ENCODE results near the gene EYS. TPM values are rescaled to one million over a fixed set of nuclear protein-coding genes. Genes with fewer than 3 reads are reported as not detected.

EYS gene
- total RNA-seq, 4 donors from 2014 or later: 0.15 TPM; not detected in 3

GRCh38 chr6:64238071-64238470 lies 1469.0 kb downstream of the EYS start:
- Histone ChIP-seq H3K27ac (no peak overlapping the region), H3K27me3 (no peaks in the 10 kb centered on the region), H3K4me1 (no peaks in the 10 kb centered on the region), H3K9me3 (peaks cover 0 to 11% (median 0%) of the 10 kb centered on the region in 3 donors), H3K4me3 (no peak overlapping the region), H3K36me3 (no peaks in the 10 kb centered on the region)
- 74 to 81% methylated on average over 3 of the region's 3 CpGs for WGBS, 2 donors (ENCODE audit: low coverage in 1 of 2)
- TF ChIP-seq POLR2AphosphoS5 (IDR thresholded peaks at IDR 0.05): no peak
- TF ChIP-seq POLR2A (IDR thresholded peaks at IDR 0.05): no peak
- no peak for TF ChIP-seq CTCF (IDR thresholded peaks at IDR 0.05)
- no peak for TF ChIP-seq EP300 (IDR thresholded peaks at IDR 0.05)
- no peak for ATAC-seq

- TF ChIP-seq POLR2A (IDR thresholded peaks at IDR 0.05): no peak
- TF ChIP-seq EP300 (IDR thresholded peaks at IDR 0.05): no peak
- Histone ChIP-seq H3K27me3 (no peaks in the 10 kb centered on the region), H3K4me3 (no peak overlapping the region), H3K9me3 (no peaks in the 10 kb centered on the region), H3K27ac (no peak overlapping the region), H3K36me3 (no peaks in the 10 kb centered on the region), H3K4me1 (no peaks in the 10 kb centered on the region)
- 50 to 53% methylated on average over 3 of the region's 3 CpGs for WGBS, 2 donors (ENCODE audit: low coverage in 1 of 2)
- ATAC-seq: no peak
Observed at GRCh38 chr6:64233746-64234145, 1473.3 kb downstream of the EYS start.

- TF ChIP-seq POLR2AphosphoS5 (IDR thresholded peaks at IDR 0.05) (no peak), POLR2A (IDR thresholded peaks at IDR 0.05) (no peak), CTCF (IDR thresholded peaks at IDR 0.05) (no peak), EP300 (IDR thresholded peaks at IDR 0.05) (no peak)
- Histone ChIP-seq H3K4me1 (no peaks in the 10 kb centered on the region), H3K36me3 (no peaks in the 10 kb centered on the region), H3K27ac (no peak overlapping the region), H3K4me3 (no peak overlapping the region), H3K27me3 (no peaks in the 10 kb centered on the region), H3K9me3 (no peaks in the 10 kb centered on the region)
- 69% methylated on average over 4 of the region's 4 CpGs for WGBS, 2 donors (ENCODE audit: low coverage in 1 of 2)
- ATAC-seq: no peak
Observed at GRCh38 chr6:64231928-64232327, 1475.1 kb downstream of the EYS start.

- Histone ChIP-seq H3K27me3 (no peaks in the 10 kb centered on the region), H3K4me3 (no peak overlapping the region)
- 70 to 80% methylated on average over 1 of the region's 1 CpG for WGBS, 2 donors (ENCODE audit: low coverage in 1 of 2)
Observed at GRCh38 chr6:64230530-64230929, 1476.5 kb downstream of the EYS start.

GRCh38 chr6:64227863-64228262 lies 1479.2 kb downstream of the EYS start:
- WGBS, 2 donors (ENCODE audit: low coverage in 1 of 2): 83 to 100% methylated on average over 1 of the region's 1 CpG
- no peak overlapping the region for H3K4me3 ChIP-seq
- H3K4me1 ChIP-seq: no peaks in the 10 kb centered on the region
- TF ChIP-seq POLR2A (IDR thresholded peaks at IDR 0.05): no peak
- TF ChIP-seq CTCF (IDR thresholded peaks at IDR 0.05): no peak
- TF ChIP-seq EP300 (IDR thresholded peaks at IDR 0.05): no peak
- TF ChIP-seq POLR2AphosphoS5 (IDR thresholded peaks at IDR 0.05): no peak
- no peaks in the 10 kb centered on the region for H3K36me3 ChIP-seq
- ATAC-seq: no peak
- H3K9me3 ChIP-seq: no peaks in the 10 kb centered on the region
- no peak overlapping the region for H3K27ac ChIP-seq
- no peaks in the 10 kb centered on the region for H3K27me3 ChIP-seq

More at GRCh38 chr6:64230530-64230929, 1476.5 kb downstream of the EYS start:
- no peaks in the 10 kb centered on the region for H3K4me1 ChIP-seq
- no peak for TF ChIP-seq CTCF (IDR thresholded peaks at IDR 0.05)
- no peak for TF ChIP-seq EP300 (IDR thresholded peaks at IDR 0.05)
- no peak for TF ChIP-seq POLR2AphosphoS5 (IDR thresholded peaks at IDR 0.05)
- no peaks in the 10 kb centered on the region for H3K9me3 ChIP-seq
- no peak overlapping the region for H3K27ac ChIP-seq
- no peaks in the 10 kb centered on the region for H3K36me3 ChIP-seq
- no peak for ATAC-seq

Data from gastroesophageal sphincter (tissue), 4 donors.